Vagina (tissue), 2 donors: Measurements from ENCODE around the gene VSX2. TPM values are rescaled to one million over a fixed set of nuclear protein-coding genes. Genes with fewer than 3 reads are reported as not detected.

Experiments used
- DNase-seq, 2 donors: peaks; one replicate each; pipeline ENCODE4 v3.0.0-alpha.2; 2017; ENCODE audit errors: extremely low spot score in 2 of 2
- H3K27ac ChIP-seq: fragments of 200-600 bp; sonication (generic); one replicate; pipeline ENCODE4 v1.5.1; 2019
- H3K27me3 ChIP-seq: fragments of 200-600 bp; sonication (generic); one replicate; pipeline ENCODE4 v1.5.1; 2019
- H3K36me3 ChIP-seq, 2 donors: fragments of 200-600 bp; sonication (generic); one replicate each; pipeline ENCODE4 v1.5.1; 2017 to 2019
- H3K4me1 ChIP-seq: fragments of 200-600 bp; sonication (generic); one replicate; pipeline ENCODE4 v1.5.1; 2019
- H3K4me3 ChIP-seq, 2 donors: fragments of 200-600 bp; sonication (generic); 1 replicate in 1 of 2; 2 replicates in 1 of 2; pipeline ENCODE4 v1.5.1; 2016 to 2019
- H3K9me3 ChIP-seq: fragments of 200-600 bp; sonication (generic); one replicate; pipeline ENCODE4 v1.5.1; 2019
- CTCF ChIP-seq, 3 experiments: fragments of 450-650 bp in 2 of 3; fragments of 200-600 bp in 1 of 3; sonication (generic) in 1 of 3; IDR thresholded peaks; one replicate each; pipeline ENCODE4 v1.5.1; 2017 to 2019; ENCODE audit warnings: antibody characterized with exemption in 3 of 3, mild to moderate bottlenecking in 2 of 3, moderate library complexity in 2 of 3
- POLR2A ChIP-seq, 2 donors: fragments of 450-650 bp; IDR thresholded peaks; one replicate each; pipeline ENCODE4 v1.6.1; 2017; ENCODE audit warnings: antibody characterized with exemption in 2 of 2, mild to moderate bottlenecking in 2 of 2, moderate library complexity in 2 of 2
- POLR2AphosphoS5 ChIP-seq, 2 donors: sonication (generic); formaldehyde crosslinking; IDR thresholded peaks; one replicate each; pipeline ENCODE4 v1.9.0; 2017; ENCODE audit warnings: antibody characterized with exemption in 2 of 2, mild to moderate bottlenecking in 2 of 2, low read depth in 1 of 2; ENCODE audit not compliant: insufficient read depth in 1 of 2
- intact Hi-C: fragments of 100-400 bp; cut with DNase I; formaldehyde crosslinking; loops from one replicate; pipeline ENCODE4 v1.15.1; 2023
- total RNA-seq: library from RNA; depleted of rRNA; stranded (reverse); fragments of >200 nt; gene quantifications from one replicate; pipeline ENCODE4 v1.2.3, GENCODE V29; 2016

The VSX2 gene
- total RNA-seq, 1 donor from 2014 or later: not detected

GRCh38 chr14:74240794-74241651, 1.8 kb downstream of the VSX2 start:
- intact Hi-C loops: no loop called here
- H3K36me3 ChIP-seq: no peaks in the 10 kb centered on the region
- peaks cover 28% of the 10 kb centered on the region for H3K27me3 ChIP-seq

GRCh38 chr14:74241652-74242017, 2.4 kb downstream of the VSX2 start:
- peaks cover 30% of the 10 kb centered on the region for H3K4me1 ChIP-seq
- peak overlapping the region in 1 of 2 donors; percentile 40 for H3K4me3 ChIP-seq
- no peaks in the 10 kb centered on the region for H3K36me3 ChIP-seq
- peaks cover 28% of the 10 kb centered on the region for H3K27me3 ChIP-seq
- no peak for TF ChIP-seq POLR2AphosphoS5 (IDR thresholded peaks at IDR 0.05; ENCODE audit: insufficient read depth in 1 of 2, low read depth in 1 of 2)
- no peak for TF ChIP-seq CTCF (IDR thresholded peaks at IDR 0.05)
- TF ChIP-seq POLR2A (IDR thresholded peaks at IDR 0.05): no peak
- no peak overlapping the region for H3K27ac ChIP-seq
- no peak for DNase-seq
- intact Hi-C loops: no loop called here
- no peaks in the 10 kb centered on the region for H3K9me3 ChIP-seq

More at GRCh38 chr14:74240794-74241651, 1.8 kb downstream of the VSX2 start:
- peaks cover 30% of the 10 kb centered on the region for H3K4me1 ChIP-seq
- peak overlapping the region; percentile 17 to 40 for H3K4me3 ChIP-seq
- no peak overlapping the region for H3K27ac ChIP-seq
- no peak for DNase-seq
- no peaks in the 10 kb centered on the region for H3K9me3 ChIP-seq
- TF ChIP-seq POLR2AphosphoS5 (IDR thresholded peaks at IDR 0.05; ENCODE audit: insufficient read depth in 1 of 2, low read depth in 1 of 2) (peak in 1 of 2 donors; percentile 68), POLR2A (IDR thresholded peaks at IDR 0.05) (no peak)

- no peak overlapping the region for H3K4me3 ChIP-seq
- peaks cover 28% of the 10 kb centered on the region for H3K27me3 ChIP-seq
- no peaks in the 10 kb centered on the region for H3K36me3 ChIP-seq
- H3K27ac ChIP-seq: no peak overlapping the region
- H3K9me3 ChIP-seq: no peaks in the 10 kb centered on the region
- peaks cover 30% of the 10 kb centered on the region for H3K4me1 ChIP-seq
- intact Hi-C loops: no loop called here
- DNase-seq: no peak
- TF ChIP-seq CTCF (IDR thresholded peaks at IDR 0.05): no peak
- no peak for TF ChIP-seq POLR2A (IDR thresholded peaks at IDR 0.05)
- TF ChIP-seq POLR2AphosphoS5 (IDR thresholded peaks at IDR 0.05; ENCODE audit: insufficient read depth in 1 of 2, low read depth in 1 of 2): no peak
Measured at GRCh38 chr14:74242021-74242779, 3.0 kb downstream of the VSX2 start.

GRCh38 chr14:74242780-74243042, 3.5 kb downstream of the VSX2 start:
- no peaks in the 10 kb centered on the region for H3K9me3 ChIP-seq
- TF ChIP-seq POLR2A (IDR thresholded peaks at IDR 0.05) (no peak), POLR2AphosphoS5 (IDR thresholded peaks at IDR 0.05; ENCODE audit: insufficient read depth in 1 of 2, low read depth in 1 of 2) (no peak), CTCF (IDR thresholded peaks at IDR 0.05) (no peak)
- no peak overlapping the region for H3K4me3 ChIP-seq
- H3K27ac ChIP-seq: no peak overlapping the region
- no peaks in the 10 kb centered on the region for H3K36me3 ChIP-seq
- intact Hi-C loops: no loop called here
- peaks cover 30% of the 10 kb centered on the region for H3K4me1 ChIP-seq
- peaks cover 28% of the 10 kb centered on the region for H3K27me3 ChIP-seq
- no peak for DNase-seq

GRCh38 chr14:74243051-74243450, 3.8 kb downstream of the VSX2 start:
- H3K27me3 ChIP-seq: peaks cover 28% of the 10 kb centered on the region
- no peak overlapping the region for H3K27ac ChIP-seq
- peaks cover 30% of the 10 kb centered on the region for H3K4me1 ChIP-seq
- no peaks in the 10 kb centered on the region for H3K9me3 ChIP-seq
- no peak for TF ChIP-seq CTCF (IDR thresholded peaks at IDR 0.05)
- TF ChIP-seq POLR2AphosphoS5 (IDR thresholded peaks at IDR 0.05; ENCODE audit: insufficient read depth in 1 of 2, low read depth in 1 of 2): no peak
- TF ChIP-seq POLR2A (IDR thresholded peaks at IDR 0.05): no peak
- no peak overlapping the region for H3K4me3 ChIP-seq
- no peaks in the 10 kb centered on the region for H3K36me3 ChIP-seq
- intact Hi-C loops: no loop called here
- DNase-seq: no peak
